Measurements from ENCODE around the gene INPP1. TPM values are rescaled to one million over a fixed set of nuclear protein-coding genes. Genes with fewer than 3 reads are reported as not detected.

The INPP1 gene
- total RNA-seq, 1 donor from 2014 or later: 20.4 TPM

- Histone ChIP-seq H3K27ac (no peak overlapping the region), H3K36me3 (no peaks in the 10 kb centered on the region)
- intact Hi-C loops (cut with DNase I): no loop called here
Observed at GRCh38 chr2:190338453-190338852, 4.9 kb upstream of the INPP1 start.

GRCh38 chr2:190339394-190339793, 4.0 kb upstream of the INPP1 start:
- H3K36me3 ChIP-seq: no peaks in the 10 kb centered on the region
- H3K27ac ChIP-seq: no peak overlapping the region
- peaks cover 11% of the 10 kb centered on the region for H3K4me1 ChIP-seq
- intact Hi-C loops (cut with DNase I): no loop called here
- TF ChIP-seq CTCF (IDR thresholded peaks at IDR 0.05) (no peak), POLR2A (IDR thresholded peaks at IDR 0.05) (no peak), POLR2AphosphoS5 (IDR thresholded peaks at IDR 0.05; ENCODE audit: insufficient read depth in 1 of 2, low read depth in 1 of 2) (no peak)
- H3K9me3 ChIP-seq: no peaks in the 10 kb centered on the region
- DNase-seq (ENCODE audit: extremely low spot score in 2 of 2): no peak
- no peaks in the 10 kb centered on the region for H3K27me3 ChIP-seq
- no peak overlapping the region for H3K4me3 ChIP-seq

More at GRCh38 chr2:190338453-190338852, 4.9 kb upstream of the INPP1 start:
- no peak for DNase-seq (ENCODE audit: extremely low spot score in 2 of 2)
- H3K4me1 ChIP-seq: peaks cover 9% of the 10 kb centered on the region
- no peaks in the 10 kb centered on the region for H3K27me3 ChIP-seq
- no peaks in the 10 kb centered on the region for H3K9me3 ChIP-seq
- TF ChIP-seq POLR2AphosphoS5 (IDR thresholded peaks at IDR 0.05; ENCODE audit: insufficient read depth in 1 of 2, low read depth in 1 of 2): no peak
- no peak for TF ChIP-seq POLR2A (IDR thresholded peaks at IDR 0.05)
- TF ChIP-seq CTCF (IDR thresholded peaks at IDR 0.05): no peak
- no peak overlapping the region for H3K4me3 ChIP-seq

- Histone ChIP-seq H3K36me3 (no peaks in the 10 kb centered on the region), H3K9me3 (no peaks in the 10 kb centered on the region), H3K27me3 (no peaks in the 10 kb centered on the region), H3K27ac (no peak overlapping the region), H3K4me1 (peaks cover 20% of the 10 kb centered on the region), H3K4me3 (no peak overlapping the region)
- intact Hi-C loops (cut with DNase I): no loop called here
- no peak for DNase-seq (ENCODE audit: extremely low spot score in 2 of 2)
- no peak for TF ChIP-seq POLR2A (IDR thresholded peaks at IDR 0.05)
- no peak for TF ChIP-seq POLR2AphosphoS5 (IDR thresholded peaks at IDR 0.05; ENCODE audit: insufficient read depth in 1 of 2, low read depth in 1 of 2)
- TF ChIP-seq CTCF (IDR thresholded peaks at IDR 0.05): no peak
Observed at GRCh38 chr2:190340369-190340768, 3.0 kb upstream of the INPP1 start.

GRCh38 chr2:190342611-190343010, 778 bp upstream of the INPP1 start:
- peaks cover 32% of the 10 kb centered on the region for H3K4me1 ChIP-seq
- DNase-seq (ENCODE audit: extremely low spot score in 2 of 2): no peak
- H3K27ac ChIP-seq: peak overlapping the region; percentile 95
- H3K27me3 ChIP-seq: no peaks in the 10 kb centered on the region
- intact Hi-C loops (cut with DNase I): no loop called here
- no peak for TF ChIP-seq POLR2A (IDR thresholded peaks at IDR 0.05)
- TF ChIP-seq POLR2AphosphoS5 (IDR thresholded peaks at IDR 0.05; ENCODE audit: insufficient read depth in 1 of 2, low read depth in 1 of 2): no peak
- no peak for TF ChIP-seq CTCF (IDR thresholded peaks at IDR 0.05)
- H3K4me3 ChIP-seq: no peak overlapping the region
- H3K36me3 ChIP-seq: no peaks in the 10 kb centered on the region
- H3K9me3 ChIP-seq: no peaks in the 10 kb centered on the region

- Histone ChIP-seq H3K9me3 (no peaks in the 10 kb centered on the region), H3K27ac (peak overlapping the region; percentile 95), H3K36me3 (peaks cover 0 to 2% of the 10 kb centered on the region in 2 donors), H3K4me1 (peaks cover 32% of the 10 kb centered on the region), H3K4me3 (peak overlapping the region; percentile 70), H3K27me3 (no peaks in the 10 kb centered on the region)
- TF ChIP-seq POLR2A (IDR thresholded peaks at IDR 0.05) (no peak), POLR2AphosphoS5 (IDR thresholded peaks at IDR 0.05; ENCODE audit: insufficient read depth in 1 of 2, low read depth in 1 of 2) (peak in 1 of 2 donors; percentile 29), CTCF (IDR thresholded peaks at IDR 0.05) (no peak)
- intact Hi-C loops (cut with DNase I): no loop called here
- no peak for DNase-seq (ENCODE audit: extremely low spot score in 2 of 2)
Observed at GRCh38 chr2:190343089-190343535, 277 bp upstream of the INPP1 start.
